ENCODE measurements around the gene ZNF211. TPM values are rescaled to one million over a fixed set of nuclear protein-coding genes. Genes with fewer than 3 reads are reported as not detected.

Gene ZNF211
- total and polyA plus RNA-seq, 10 of the 15 experiments (the other 5 are each of a cell fraction or from before 2014, with no cell fraction given): 2.1 to 20.6 (median 9.3) TPM

GRCh38 chr19:57633832-57634131 is 814 bp downstream of the ZNF211 start:
- WGBS (ENCODE audit: insufficient coverage, insufficient replicate concordance, low lambda C conversion rate, missing lambda C conversion rate): 90% methylated on average over 6 of the region's 6 CpGs
- TF ChIP-seq FOXM1 (IDR thresholded peaks at IDR 0.05; ENCODE audit: low read depth, low read length) (no peak), BACH1 (IDR thresholded peaks at IDR 0.05; ENCODE audit: borderline replicate concordance) (no peak), ESRRA (IDR thresholded peaks at IDR 0.05; ENCODE audit: low read length) (no peak), SIN3A (IDR thresholded peaks at IDR 0.05; ENCODE audit: low read depth, low read length) (no peak), RELA (IDR thresholded peaks at IDR 0.05; ENCODE audit: borderline replicate concordance, partially characterized antibody) (no peak), YBX1 (IDR thresholded peaks at IDR 0.05) (no peak), RAD21 (IDR thresholded peaks at IDR 0.05; ENCODE audit: insufficient read depth, low read depth, low read length) (no peak), MEF2B (IDR thresholded peaks at IDR 0.05; ENCODE audit: partially characterized antibody, poor library complexity, severe bottlenecking) (no peak), WRNIP1 (IDR thresholded peaks at IDR 0.05; ENCODE audit: borderline replicate concordance, low read depth, low read length) (no peak), SUZ12 (IDR thresholded peaks at IDR 0.05; ENCODE audit: unreplicated experiment) (no peak), SIX5 (IDR thresholded peaks at IDR 0.05; ENCODE audit: low read depth, low read length, severe bottlenecking) (no peak)
- TF ChIP-seq, protein P1, sequence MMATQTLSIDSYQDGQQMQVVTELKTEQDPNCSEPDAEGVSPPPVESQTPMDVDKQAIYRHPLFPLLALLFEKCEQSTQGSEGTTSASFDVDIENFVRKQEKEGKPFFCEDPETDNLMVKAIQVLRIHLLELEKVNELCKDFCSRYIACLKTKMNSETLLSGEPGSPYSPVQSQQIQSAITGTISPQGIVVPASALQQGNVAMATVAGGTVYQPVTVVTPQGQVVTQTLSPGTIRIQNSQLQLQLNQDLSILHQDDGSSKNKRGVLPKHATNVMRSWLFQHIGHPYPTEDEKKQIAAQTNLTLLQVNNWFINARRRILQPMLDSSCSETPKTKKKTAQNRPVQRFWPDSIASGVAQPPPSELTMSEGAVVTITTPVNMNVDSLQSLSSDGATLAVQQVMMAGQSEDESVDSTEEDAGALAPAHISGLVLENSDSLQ (IDR thresholded peaks at IDR 0.05): no peak
- no peak for ATAC-seq
- no peaks in the 10 kb centered on the region; a peak in 1 of 4 replicates for H3K36me3 ChIP-seq (ENCODE audit: control insufficient read depth in 2 of 2, insufficient read depth in 2 of 2, low read length in 1 of 2)
- in situ Hi-C loops (cut with MboI): no loop called here
- H3K9me3 ChIP-seq (replicated peaks; ENCODE audit: control insufficient read depth, insufficient read depth, low read length): peaks cover 11% of the 10 kb centered on the region
- intact Hi-C loops (cut with micrococcal nuclease; ENCODE audit: unreplicated experiment): loop anchor here (2.0 kb wide), 1 partner anchor 55 kb away; the partner anchor contains the start of gene ZNF416
- peak overlapping the region; percentile 91 for H3K4me2 ChIP-seq (ENCODE audit: control insufficient read depth, insufficient read depth)
- H3K4me3 ChIP-seq: peak overlapping the region; percentile 92
- ChIA-PET CTCF (interaction anchor here (0.8 to 1.5 kb wide), 4 partner anchors 20 to 281 kb away, joined by 3 to 4 read pairs (median 4); partner anchors contain the start of genes ZNF134 and ZNF551), SMC1A (ENCODE audit: uncharacterized antibody, unreplicated experiment) (interaction anchor here (0.8 kb wide), 1 partner anchor 10 kb away, joined by 3 read pairs; no protein-coding TSS in a partner anchor), RAD21 (ENCODE audit: unreplicated experiment) (interaction anchor here (1.7 kb wide), 1 partner anchor 48 kb away, joined by 4 read pairs; the partner anchor contains the start of gene ZNF551), POLR2A (interaction anchor here (0.6 to 1.4 kb wide), 2 partner anchors 20 to 109 kb away, joined by 3 to 4 read pairs; partner anchors contain the start of gene ZNF134)
- DNase-seq (ENCODE audit: low read depth, low spot score): no peak
- no peaks in the 10 kb centered on the region; the same call in 1 of the 2 replicates for H3K79me2 ChIP-seq (ENCODE audit: control insufficient read depth, insufficient read depth, low read length)
- no peak overlapping the region; the same call in 1 of the 2 replicates for H3K27ac ChIP-seq (ENCODE audit: control insufficient read depth, insufficient read depth)
- H2AFZ ChIP-seq (ENCODE audit: control insufficient read depth, low read depth, low read length): peak overlapping the region; percentile 88
- H3K4me1 ChIP-seq (ENCODE audit: control insufficient read depth, insufficient read depth, low read length): no peaks in the 10 kb centered on the region; the same call in 1 of the 2 replicates
- H3K9ac ChIP-seq (ENCODE audit: control insufficient read depth, insufficient read depth, low read length): peak overlapping the region; percentile 81; the same call in 1 of the 2 replicates
- no TSS peak for BruUV-seq (replicated peaks)
- H4K20me1 ChIP-seq (ENCODE audit: control insufficient read depth, insufficient read depth): no peaks in the 10 kb centered on the region
- H3K27me3 ChIP-seq (replicated peaks in 1 of 2; ENCODE audit: control insufficient read depth in 2 of 2, insufficient read depth in 2 of 2, low read length in 1 of 2): no peaks in the 10 kb centered on the region
- no peak for FAIRE-seq
